Suprapubic skin (tissue), 4 donors: ENCODE results near the gene NSD1. TPM values are rescaled to one million over a fixed set of nuclear protein-coding genes. Genes with fewer than 3 reads are reported as not detected.
"Not testable (repeated sequence)": the region's sequence is repeated elsewhere in the genome, so short reads cannot be mapped to it uniquely, and the experiment has no call there.

Source experiments
- DNase-seq, 2 donors: peaks; one replicate each; pipeline ENCODE4 v3.0.0-alpha.2; 2019; ENCODE audit warnings: low spot score in 2 of 2
- H3K27ac ChIP-seq: fragments of 200-600 bp; sonication (generic); one replicate; pipeline ENCODE4 v1.5.1; 2019
- H3K27me3 ChIP-seq: fragments of 200-600 bp; sonication (generic); one replicate; pipeline ENCODE4 v1.5.1; 2019
- H3K36me3 ChIP-seq: fragments of 200-600 bp; sonication (generic); one replicate; pipeline ENCODE4 v1.5.1; 2019
- H3K4me1 ChIP-seq: fragments of 200-600 bp; sonication (generic); one replicate; pipeline ENCODE4 v1.5.1; 2019
- H3K4me3 ChIP-seq: fragments of 200-600 bp; sonication (generic); one replicate; pipeline ENCODE4 v1.5.1; 2019; ENCODE audit warnings: mild to moderate bottlenecking
- H3K9me3 ChIP-seq: fragments of 200-600 bp; sonication (generic); one replicate; pipeline ENCODE4 v1.5.1; 2019
- EP300 ChIP-seq: sonication (generic); formaldehyde crosslinking; IDR thresholded peaks from one replicate; pipeline ENCODE4 v1.6.1; 2017; ENCODE audit warnings: antibody characterized with exemption
- POLR2A ChIP-seq, 2 donors: fragments of 450-650 bp; IDR thresholded peaks; one replicate each; pipeline ENCODE4 v1.6.1; 2017; ENCODE audit warnings: antibody characterized with exemption in 2 of 2, mild to moderate bottlenecking in 2 of 2, moderate library complexity in 2 of 2
- POLR2AphosphoS5 ChIP-seq, 3 donors: sonication (generic); formaldehyde crosslinking; IDR thresholded peaks; one replicate each; pipeline ENCODE4 v1.6.1; 2017; ENCODE audit warnings: antibody characterized with exemption in 3 of 3
- WGBS: methylation state at CpG from one replicate; pipeline ENCODE4 v1.1.5; 2018; 5-methylcytosine and 5-hydroxymethylcytosine counted together
- total RNA-seq, 4 donors: library from RNA; depleted of rRNA; stranded (reverse); fragments of >200 nt; gene quantifications; one replicate each; pipeline ENCODE4 v1.1.0, GENCODE V29; 2016
- TF ChIP-seq, protein P1 (sequence below), 2 donors: fragments of 200-600 bp in 1 of 2; fragments of 450-650 bp in 1 of 2; sonication (generic) in 1 of 2; IDR thresholded peaks; one replicate each; pipeline ENCODE4 v1.5.1; 2016 to 2019; ENCODE audit warnings: antibody characterized with exemption in 2 of 2, mild to moderate bottlenecking in 1 of 2, moderate library complexity in 1 of 2

Gene NSD1
- total RNA-seq, 4 donors from 2014 or later, result 36.0 to 67.9 (median 51.3) TPM

DNA sequence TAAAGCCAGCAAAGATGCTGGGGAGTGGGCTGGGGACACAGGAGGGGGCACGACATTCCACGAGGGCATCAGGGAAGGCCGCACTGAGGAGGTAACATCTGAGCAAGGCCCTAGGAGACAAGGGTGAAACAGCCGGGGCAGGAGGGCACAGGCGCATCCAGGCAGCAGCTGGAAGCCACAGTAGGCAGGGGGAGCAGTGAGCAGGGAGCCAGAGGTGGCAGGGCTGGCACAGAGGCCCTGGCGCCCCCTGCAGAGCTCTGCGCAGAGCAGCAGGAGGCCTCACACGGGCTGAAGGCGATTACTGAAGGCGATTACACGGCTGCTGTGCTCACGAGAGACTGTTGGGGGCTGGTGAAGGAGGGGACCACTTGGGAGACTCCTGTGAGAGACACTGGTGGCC lies 202.5 kb downstream of the NSD1 start:
- Histone ChIP-seq H3K9me3 (no peaks in the 10 kb centered on the region), H3K4me3 (no peak overlapping the region), H3K4me1 (no peaks in the 10 kb centered on the region), H3K27ac (no peak overlapping the region), H3K36me3 (peaks cover 90% of the 10 kb centered on the region), H3K27me3 (no peaks in the 10 kb centered on the region)
- TF ChIP-seq POLR2A (IDR thresholded peaks at IDR 0.05), result no peak
- TF ChIP-seq, protein P1, sequence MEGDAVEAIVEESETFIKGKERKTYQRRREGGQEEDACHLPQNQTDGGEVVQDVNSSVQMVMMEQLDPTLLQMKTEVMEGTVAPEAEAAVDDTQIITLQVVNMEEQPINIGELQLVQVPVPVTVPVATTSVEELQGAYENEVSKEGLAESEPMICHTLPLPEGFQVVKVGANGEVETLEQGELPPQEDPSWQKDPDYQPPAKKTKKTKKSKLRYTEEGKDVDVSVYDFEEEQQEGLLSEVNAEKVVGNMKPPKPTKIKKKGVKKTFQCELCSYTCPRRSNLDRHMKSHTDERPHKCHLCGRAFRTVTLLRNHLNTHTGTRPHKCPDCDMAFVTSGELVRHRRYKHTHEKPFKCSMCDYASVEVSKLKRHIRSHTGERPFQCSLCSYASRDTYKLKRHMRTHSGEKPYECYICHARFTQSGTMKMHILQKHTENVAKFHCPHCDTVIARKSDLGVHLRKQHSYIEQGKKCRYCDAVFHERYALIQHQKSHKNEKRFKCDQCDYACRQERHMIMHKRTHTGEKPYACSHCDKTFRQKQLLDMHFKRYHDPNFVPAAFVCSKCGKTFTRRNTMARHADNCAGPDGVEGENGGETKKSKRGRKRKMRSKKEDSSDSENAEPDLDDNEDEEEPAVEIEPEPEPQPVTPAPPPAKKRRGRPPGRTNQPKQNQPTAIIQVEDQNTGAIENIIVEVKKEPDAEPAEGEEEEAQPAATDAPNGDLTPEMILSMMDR (IDR thresholded peaks at IDR 0.05), result no peak
- TF ChIP-seq EP300, result no peak
- no peak for TF ChIP-seq POLR2AphosphoS5 (IDR thresholded peaks at IDR 0.05)
- DNase-seq, result no peak
- 74% methylated on average over 12 of the region's 12 CpGs for WGBS

DNA sequence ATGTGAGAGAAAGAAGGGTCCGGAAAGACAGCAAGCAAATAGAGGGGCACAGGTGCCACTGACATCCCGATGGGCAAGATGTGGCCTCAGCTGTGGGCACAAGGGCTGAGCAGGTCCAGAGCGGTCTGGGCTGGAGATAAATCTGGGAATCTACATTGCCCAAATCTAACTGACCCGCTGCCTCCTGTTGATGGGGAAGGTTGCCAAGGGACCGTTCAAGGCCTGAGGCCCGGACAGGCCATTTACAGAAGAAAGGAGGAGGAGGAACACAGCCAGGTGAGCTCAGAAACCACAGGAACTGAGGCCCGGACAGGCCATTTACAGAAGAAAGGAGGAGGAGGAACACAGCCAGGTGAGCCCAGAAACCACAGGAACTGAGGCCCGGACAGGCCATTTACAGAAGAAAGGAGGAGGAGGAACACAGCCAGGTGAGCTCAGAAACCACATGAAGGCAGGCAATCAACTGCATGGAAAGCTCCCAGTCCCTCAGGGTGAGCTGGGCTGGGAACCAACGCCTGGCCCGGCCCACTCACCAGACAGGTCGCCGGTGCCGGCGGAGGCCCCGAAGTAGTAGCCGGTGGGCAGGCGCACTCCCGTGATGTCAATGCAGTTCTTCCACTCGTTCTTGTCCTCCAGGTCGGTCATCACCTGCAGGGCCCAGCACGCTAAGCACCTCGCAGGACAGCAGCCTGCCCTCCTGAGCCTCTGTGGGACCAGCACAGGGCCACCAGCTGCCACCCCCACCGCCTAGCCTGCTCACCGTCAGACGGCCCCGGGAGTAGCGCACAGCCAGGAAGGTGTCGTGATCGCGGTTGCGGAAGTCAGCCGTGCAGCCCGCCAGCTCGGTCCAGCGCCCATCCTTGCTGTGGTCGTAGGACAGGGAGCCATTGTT lies 203.3 kb downstream of the NSD1 start:
- WGBS, result 90% methylated on average over 36 of the region's 36 CpGs
- TF ChIP-seq POLR2AphosphoS5 (IDR thresholded peaks at IDR 0.05), result no peak
- TF ChIP-seq, protein P1 (IDR thresholded peaks at IDR 0.05), result no peak
- no peak for TF ChIP-seq POLR2A (IDR thresholded peaks at IDR 0.05)
- no peak for TF ChIP-seq EP300
- no peak for DNase-seq
- Histone ChIP-seq H3K27me3 (no peaks in the 10 kb centered on the region), H3K4me1 (no peaks in the 10 kb centered on the region), H3K36me3 (peaks cover 89% of the 10 kb centered on the region), H3K9me3 (no peaks in the 10 kb centered on the region), H3K27ac (no peak overlapping the region), H3K4me3 (no peak overlapping the region)

DNA sequence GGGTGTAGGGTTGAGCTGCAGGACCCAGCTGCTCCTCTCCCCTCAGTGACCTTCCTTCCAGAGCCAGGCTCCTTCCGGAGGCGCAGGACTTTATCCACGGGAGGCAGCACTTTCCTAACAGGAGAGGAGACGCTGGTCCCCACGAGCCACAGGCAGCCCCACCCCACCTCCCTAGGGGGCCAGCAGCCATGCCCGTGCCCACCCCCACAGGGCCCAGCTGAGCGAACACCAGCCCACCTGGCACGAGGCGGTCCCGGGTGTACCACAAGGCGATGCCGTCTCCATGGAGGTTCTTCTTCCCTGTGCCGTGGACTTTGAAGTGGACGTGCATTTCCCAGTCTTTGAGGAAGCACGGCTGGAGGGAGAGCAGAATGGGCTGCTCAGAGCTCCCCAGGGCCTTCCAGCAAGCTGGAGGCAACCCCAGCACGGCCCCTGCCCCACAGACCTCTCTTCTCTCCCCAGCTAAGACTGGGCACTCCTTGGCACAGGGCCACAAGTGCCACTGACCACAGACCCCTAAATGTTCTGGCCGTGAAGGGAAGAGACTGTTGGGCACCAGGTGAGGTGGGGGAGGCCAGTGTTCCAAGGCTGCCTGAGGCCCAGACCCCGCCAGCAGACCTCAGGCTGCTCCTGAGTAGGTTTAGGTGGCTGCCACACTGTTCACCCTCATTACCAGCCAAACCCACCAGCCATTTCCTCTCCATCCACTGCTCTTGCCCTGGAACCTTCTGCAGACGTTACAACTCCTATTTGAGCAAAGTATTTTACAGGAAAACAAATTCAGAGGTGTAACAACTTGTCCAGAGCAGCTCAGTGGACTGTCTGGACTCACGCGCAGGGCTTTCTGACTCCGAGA lies 204.9 kb downstream of the NSD1 start:
- 88% methylated on average over 15 of the region's 22 CpGs for WGBS
- DNase-seq, result no peak
- Histone ChIP-seq H3K4me3 (no peak overlapping the region), H3K27ac (no peak overlapping the region), H3K9me3 (no peaks in the 10 kb centered on the region), H3K36me3 (peaks cover 84% of the 10 kb centered on the region), H3K27me3 (no peaks in the 10 kb centered on the region), H3K4me1 (no peaks in the 10 kb centered on the region)
- TF ChIP-seq POLR2A (IDR thresholded peaks at IDR 0.05) (no peak), POLR2AphosphoS5 (IDR thresholded peaks at IDR 0.05) (no peak), EP300 (no peak)
- TF ChIP-seq, protein P1 (IDR thresholded peaks at IDR 0.05), result no peak

DNA sequence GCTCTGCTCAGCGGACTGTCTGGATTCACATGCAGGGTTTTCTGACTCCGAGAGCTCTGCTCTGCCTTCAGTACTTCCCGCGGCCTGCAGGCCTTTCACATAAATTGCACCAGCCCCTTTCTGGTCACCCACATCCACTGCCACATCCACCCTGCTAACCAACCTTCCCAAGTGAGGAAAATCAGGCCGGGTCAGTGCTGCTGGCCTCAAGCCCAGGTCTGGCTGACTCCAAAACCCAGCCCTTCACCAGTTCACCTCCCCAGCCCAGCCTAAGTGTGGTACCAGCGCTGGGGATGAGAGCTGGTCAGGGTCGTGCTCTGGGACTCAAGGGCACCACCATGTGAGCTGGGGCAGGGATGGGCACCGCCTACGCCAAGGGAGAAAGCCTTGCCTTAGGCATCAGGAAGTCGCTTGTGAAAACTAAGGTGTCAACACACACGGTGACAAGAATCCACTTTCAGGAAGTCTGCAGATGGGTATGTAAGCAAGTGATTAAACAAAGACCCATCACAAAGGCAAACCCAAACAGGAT lies 205.6 kb downstream of the NSD1 start:
- Histone ChIP-seq H3K27me3 (no peaks in the 10 kb centered on the region), H3K27ac (no peak overlapping the region), H3K4me3 (no peak overlapping the region), H3K4me1 (no peaks in the 10 kb centered on the region), H3K9me3 (no peaks in the 10 kb centered on the region), H3K36me3 (peaks cover 82% of the 10 kb centered on the region)
- 79% methylated on average over 9 of the region's 11 CpGs for WGBS
- TF ChIP-seq EP300, result no peak
- TF ChIP-seq POLR2AphosphoS5 (IDR thresholded peaks at IDR 0.05), result no peak
- no peak for TF ChIP-seq POLR2A (IDR thresholded peaks at IDR 0.05)
- TF ChIP-seq, protein P1 (IDR thresholded peaks at IDR 0.05), result no peak
- no peak for DNase-seq

DNA sequence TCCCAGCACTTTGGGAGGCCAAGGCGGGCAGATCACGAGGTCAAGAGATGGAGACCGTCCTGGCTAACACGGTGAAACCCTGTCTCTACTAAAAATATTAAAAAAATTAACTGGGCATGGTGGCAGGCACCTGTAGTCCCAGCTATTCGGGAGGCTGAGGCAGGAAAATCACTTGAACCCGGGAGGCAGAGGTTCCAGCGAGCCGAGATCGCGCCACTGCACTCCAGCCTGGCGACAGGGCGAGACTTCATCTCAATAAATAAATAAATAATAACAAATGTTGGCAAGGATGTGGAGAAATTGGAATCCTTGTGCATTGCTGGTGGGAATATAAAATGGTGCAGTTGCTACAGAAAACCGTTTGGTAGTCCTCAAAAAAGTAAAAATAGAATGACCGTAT lies 209.4 kb downstream of the NSD1 start:
- 89% methylated on average over 14 of the region's 14 CpGs for WGBS
- H3K4me3 ChIP-seq, H3K4me1 ChIP-seq, DNase-seq, H3K9me3 ChIP-seq, H3K27ac ChIP-seq, H3K27me3 ChIP-seq: not testable (repeated sequence)
- peaks cover 52% of the 10 kb centered on the region for H3K36me3 ChIP-seq
